ENCODE results near the gene EPHB1. TPM values are rescaled to one million over a fixed set of nuclear protein-coding genes. Genes with fewer than 3 reads are reported as not detected.

EPHB1 gene
- total and polyA plus RNA-seq, 2 of the 13 experiments (the other 11 are each of a cell fraction or from before 2014, with no cell fraction given): 0.07 to 0.21 TPM

GRCh38 chr3:135218782-135219181, 423.7 kb downstream of the EPHB1 start:
- no peak for DNase-seq (ENCODE audit: low spot score)
- no peak for FAIRE-seq
- ChIA-PET CTCF (ENCODE audit: low intra/inter-chr PET ratio, low total read pairs) (no interaction called here), POLR2A (no interaction called here)
- H3K4me2 ChIP-seq (ENCODE audit: low read depth, low read length): no peak overlapping the region
- WGBS (ENCODE audit: low lambda C conversion rate): 4% methylated on average over 4 of the region's 4 CpGs
- H3K36me3 ChIP-seq (replicated peaks in 1 of 2; ENCODE audit: control insufficient read depth in 1 of 2, insufficient read depth in 2 of 2, low read length in 2 of 2): no peaks in the 10 kb centered on the region
- no peak for ATAC-seq
- no peak overlapping the region for H3K4me3 ChIP-seq (replicated peaks in 1 of 3; ENCODE audit: insufficient read depth in 1 of 3, low read depth in 2 of 3, low read length in 3 of 3)
- intact Hi-C loops (cut with micrococcal nuclease; ENCODE audit: unreplicated experiment): no loop called here
- H3K27me3 ChIP-seq (ENCODE audit: control insufficient read depth in 1 of 2, insufficient read depth in 2 of 2, low read length in 2 of 2): no peaks in the 10 kb centered on the region
- in situ Hi-C loops (cut with HindIII; ENCODE audit: extremely low pct_ligation_motif_present, low pct_unique_long_range_greater_than_20kb): no loop called here
- H3K79me2 ChIP-seq (ENCODE audit: insufficient read depth, low read length): no peaks in the 10 kb centered on the region
- H2AFZ ChIP-seq (ENCODE audit: low read length): no peak overlapping the region
- TF ChIP-seq SMAD9 (CRISPR knock-in tag; IDR thresholded peaks at IDR 0.05) (no peak), E2F1 (CRISPR knock-in tag; IDR thresholded peaks at IDR 0.05) (no peak)
- TF ChIP-seq, protein P1, sequence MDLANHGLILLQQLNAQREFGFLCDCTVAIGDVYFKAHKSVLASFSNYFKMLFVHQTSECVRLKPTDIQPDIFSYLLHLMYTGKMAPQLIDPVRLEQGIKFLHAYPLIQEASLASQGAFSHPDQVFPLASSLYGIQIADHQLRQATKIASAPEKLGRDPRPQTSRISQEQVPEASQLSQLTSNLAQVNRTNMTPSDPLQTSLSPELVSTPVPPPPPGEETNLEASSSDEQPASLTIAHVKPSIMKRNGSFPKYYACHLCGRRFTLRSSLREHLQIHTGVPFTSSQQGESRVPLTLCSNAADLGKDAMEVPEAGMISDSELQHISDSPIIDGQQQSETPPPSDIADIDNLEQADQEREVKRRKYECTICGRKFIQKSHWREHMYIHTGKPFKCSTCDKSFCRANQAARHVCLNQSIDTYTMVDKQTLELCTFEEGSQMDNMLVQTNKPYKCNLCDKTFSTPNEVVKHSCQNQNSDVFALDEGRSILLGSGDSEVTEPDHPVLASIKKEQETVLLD (CRISPR knock-in tag; IDR thresholded peaks at IDR 0.05; ENCODE audit: low read depth): no peak
- TF ChIP-seq, protein P2, sequence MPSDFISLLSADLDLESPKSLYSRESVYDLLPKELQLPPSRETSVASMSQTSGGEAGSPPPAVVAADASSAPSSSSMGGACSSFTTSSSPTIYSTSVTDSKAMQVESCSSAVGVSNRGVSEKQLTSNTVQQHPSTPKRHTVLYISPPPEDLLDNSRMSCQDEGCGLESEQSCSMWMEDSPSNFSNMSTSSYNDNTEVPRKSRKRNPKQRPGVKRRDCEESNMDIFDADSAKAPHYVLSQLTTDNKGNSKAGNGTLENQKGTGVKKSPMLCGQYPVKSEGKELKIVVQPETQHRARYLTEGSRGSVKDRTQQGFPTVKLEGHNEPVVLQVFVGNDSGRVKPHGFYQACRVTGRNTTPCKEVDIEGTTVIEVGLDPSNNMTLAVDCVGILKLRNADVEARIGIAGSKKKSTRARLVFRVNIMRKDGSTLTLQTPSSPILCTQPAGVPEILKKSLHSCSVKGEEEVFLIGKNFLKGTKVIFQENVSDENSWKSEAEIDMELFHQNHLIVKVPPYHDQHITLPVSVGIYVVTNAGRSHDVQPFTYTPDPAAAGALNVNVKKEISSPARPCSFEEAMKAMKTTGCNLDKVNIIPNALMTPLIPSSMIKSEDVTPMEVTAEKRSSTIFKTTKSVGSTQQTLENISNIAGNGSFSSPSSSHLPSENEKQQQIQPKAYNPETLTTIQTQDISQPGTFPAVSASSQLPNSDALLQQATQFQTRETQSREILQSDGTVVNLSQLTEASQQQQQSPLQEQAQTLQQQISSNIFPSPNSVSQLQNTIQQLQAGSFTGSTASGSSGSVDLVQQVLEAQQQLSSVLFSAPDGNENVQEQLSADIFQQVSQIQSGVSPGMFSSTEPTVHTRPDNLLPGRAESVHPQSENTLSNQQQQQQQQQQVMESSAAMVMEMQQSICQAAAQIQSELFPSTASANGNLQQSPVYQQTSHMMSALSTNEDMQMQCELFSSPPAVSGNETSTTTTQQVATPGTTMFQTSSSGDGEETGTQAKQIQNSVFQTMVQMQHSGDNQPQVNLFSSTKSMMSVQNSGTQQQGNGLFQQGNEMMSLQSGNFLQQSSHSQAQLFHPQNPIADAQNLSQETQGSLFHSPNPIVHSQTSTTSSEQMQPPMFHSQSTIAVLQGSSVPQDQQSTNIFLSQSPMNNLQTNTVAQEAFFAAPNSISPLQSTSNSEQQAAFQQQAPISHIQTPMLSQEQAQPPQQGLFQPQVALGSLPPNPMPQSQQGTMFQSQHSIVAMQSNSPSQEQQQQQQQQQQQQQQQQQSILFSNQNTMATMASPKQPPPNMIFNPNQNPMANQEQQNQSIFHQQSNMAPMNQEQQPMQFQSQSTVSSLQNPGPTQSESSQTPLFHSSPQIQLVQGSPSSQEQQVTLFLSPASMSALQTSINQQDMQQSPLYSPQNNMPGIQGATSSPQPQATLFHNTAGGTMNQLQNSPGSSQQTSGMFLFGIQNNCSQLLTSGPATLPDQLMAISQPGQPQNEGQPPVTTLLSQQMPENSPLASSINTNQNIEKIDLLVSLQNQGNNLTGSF (CRISPR knock-in tag; IDR thresholded peaks at IDR 0.05): no peak
- H3K9me3 ChIP-seq (ENCODE audit: low read length): no peaks in the 10 kb centered on the region
- no peaks in the 10 kb centered on the region for H4K20me1 ChIP-seq (ENCODE audit: insufficient read depth, low read length)
- no peak overlapping the region for H3K9ac ChIP-seq (ENCODE audit: insufficient read depth, low read depth, low read length)
- BruUV-seq (replicated peaks): no TSS peak
- no peaks in the 10 kb centered on the region for H3K4me1 ChIP-seq (ENCODE audit: insufficient read depth, low read length)
- H3K27ac ChIP-seq (ENCODE audit: extremely low read length, insufficient read depth, low read length): no peak overlapping the region
